ENCODE data around the gene HOATZ.
A peak's percentile ranks its signal among the peaks of the same experiment; 100 is the strongest.

The HOATZ gene

GRCh38 chr11:111523343-111523742 is 8.8 kb downstream of the HOATZ start:
- no peak for DNase-seq

GRCh38 chr11:111524056-111524455 is 9.5 kb downstream of the HOATZ start:
- DNase-seq: peak; percentile 30 to 66

- DNase-seq: no peak
These were observed 10.9 kb downstream of the HOATZ start for GRCh38 chr11:111525456-111525855.

GRCh38 chr11:111526501-111526900 is 11.9 kb downstream of the HOATZ start:
- peak; percentile 59 to 83 for DNase-seq

- no peak for DNase-seq
These were observed 12.7 kb downstream of the HOATZ start for GRCh38 chr11:111527279-111527678.

- DNase-seq: no peak
These were observed 14.0 kb downstream of the HOATZ start for GRCh38 chr11:111528557-111528956.

GRCh38 chr11:111530091-111530490 is 15.5 kb downstream of the HOATZ start:
- DNase-seq: peak; percentile 13 to 33

GRCh38 chr11:111531136-111531535 is 16.6 kb downstream of the HOATZ start:
- no peak for DNase-seq

GRCh38 chr11:111531687-111532364 is 17.2 kb downstream of the HOATZ start:
- DNase-seq: peak; percentile 90 to 96

- DNase-seq: peak; percentile 49 to 65
These were observed 17.8 kb downstream of the HOATZ start for GRCh38 chr11:111532365-111532709.

- no peak for DNase-seq
These were observed 20.7 kb downstream of the HOATZ start for GRCh38 chr11:111535281-111535680.

- DNase-seq: no peak
These were observed 22.8 kb downstream of the HOATZ start for GRCh38 chr11:111537336-111537860.

- peak in 1 of 2 donors; percentile 21 for DNase-seq
These were observed 24.0 kb downstream of the HOATZ start for GRCh38 chr11:111538407-111539114.

- DNase-seq: no peak
These were observed 25.0 kb downstream of the HOATZ start for GRCh38 chr11:111539426-111540113.

GRCh38 chr11:111540114-111540936 is 25.7 kb downstream of the HOATZ start, which contains the start of gene LAYN:
TSS of gene LAYN (plus strand) at chr11:111540720. CDS start at chr11:111540844, 124 bp downstream.
- no peak for DNase-seq

GRCh38 chr11:111540937-111541253 is 26.3 kb downstream of the HOATZ start:
- no peak for DNase-seq

GRCh38 chr11:111541254-111542061 is 26.9 kb downstream of the HOATZ start:
- peak; percentile 27 to 35 for DNase-seq

- DNase-seq: no peak
These were observed 28.2 kb downstream of the HOATZ start for GRCh38 chr11:111542606-111543275.

GRCh38 chr11:111548525-111548924 is 33.9 kb downstream of the HOATZ start:
- no peak for DNase-seq

- DNase-seq: no peak
These were observed 34.8 kb downstream of the HOATZ start for GRCh38 chr11:111549196-111549868.

- DNase-seq: no peak
These were observed 35.3 kb downstream of the HOATZ start for GRCh38 chr11:111549869-111550203.
